ENCODE measurements around the gene CTNNA2.

The CTNNA2 gene

DNA sequence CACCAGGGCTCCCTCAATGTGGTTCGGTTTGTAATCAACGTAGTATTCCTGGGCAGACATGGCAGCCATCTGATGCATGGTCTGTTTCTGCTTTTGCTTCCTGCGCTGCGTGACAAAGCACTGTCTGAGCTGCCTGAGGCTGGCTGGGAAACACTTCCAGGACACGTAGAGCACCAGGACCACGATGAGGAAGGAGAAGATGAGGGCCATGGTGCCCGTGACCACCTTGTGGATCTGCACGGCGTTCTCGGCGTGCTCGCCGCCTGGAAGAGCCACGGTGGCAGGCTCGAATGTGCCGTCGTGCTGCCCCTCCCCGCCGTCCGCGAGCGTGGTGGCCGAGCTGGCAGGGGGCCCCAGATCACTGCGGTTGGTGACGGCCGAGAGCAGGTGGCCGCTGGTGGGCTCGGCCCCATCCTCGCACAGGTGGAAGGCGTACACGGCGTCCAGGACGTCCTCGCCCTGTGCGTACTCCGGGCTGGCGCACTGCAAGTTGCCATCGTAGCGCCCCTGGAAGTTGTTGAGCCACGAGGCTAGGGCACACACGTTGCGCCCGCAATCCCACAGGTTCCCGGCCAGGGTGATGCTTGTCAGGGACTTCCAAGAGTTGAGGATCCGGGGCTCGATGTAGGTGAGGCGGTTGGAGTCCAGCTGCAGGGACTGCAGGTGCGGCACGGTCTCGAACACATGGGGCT, 789.6 kb downstream of the CTNNA2 start:
- H3K9me3 Mint-ChIP-seq: peaks cover 5% of the 10 kb centered on the region
- no peak for ATAC-seq
- H3K36me3 Mint-ChIP-seq (ENCODE audit: low read depth): peaks cover 1% of the 10 kb centered on the region
- H3K4me3 Mint-ChIP-seq: no peak overlapping the region
- no peaks in the 10 kb centered on the region for H3K4me1 Mint-ChIP-seq
- no peak overlapping the region for H3K27ac Mint-ChIP-seq
- no peak for DNase-seq
- H3K27me3 Mint-ChIP-seq: peaks cover 53% of the 10 kb centered on the region

DNA sequence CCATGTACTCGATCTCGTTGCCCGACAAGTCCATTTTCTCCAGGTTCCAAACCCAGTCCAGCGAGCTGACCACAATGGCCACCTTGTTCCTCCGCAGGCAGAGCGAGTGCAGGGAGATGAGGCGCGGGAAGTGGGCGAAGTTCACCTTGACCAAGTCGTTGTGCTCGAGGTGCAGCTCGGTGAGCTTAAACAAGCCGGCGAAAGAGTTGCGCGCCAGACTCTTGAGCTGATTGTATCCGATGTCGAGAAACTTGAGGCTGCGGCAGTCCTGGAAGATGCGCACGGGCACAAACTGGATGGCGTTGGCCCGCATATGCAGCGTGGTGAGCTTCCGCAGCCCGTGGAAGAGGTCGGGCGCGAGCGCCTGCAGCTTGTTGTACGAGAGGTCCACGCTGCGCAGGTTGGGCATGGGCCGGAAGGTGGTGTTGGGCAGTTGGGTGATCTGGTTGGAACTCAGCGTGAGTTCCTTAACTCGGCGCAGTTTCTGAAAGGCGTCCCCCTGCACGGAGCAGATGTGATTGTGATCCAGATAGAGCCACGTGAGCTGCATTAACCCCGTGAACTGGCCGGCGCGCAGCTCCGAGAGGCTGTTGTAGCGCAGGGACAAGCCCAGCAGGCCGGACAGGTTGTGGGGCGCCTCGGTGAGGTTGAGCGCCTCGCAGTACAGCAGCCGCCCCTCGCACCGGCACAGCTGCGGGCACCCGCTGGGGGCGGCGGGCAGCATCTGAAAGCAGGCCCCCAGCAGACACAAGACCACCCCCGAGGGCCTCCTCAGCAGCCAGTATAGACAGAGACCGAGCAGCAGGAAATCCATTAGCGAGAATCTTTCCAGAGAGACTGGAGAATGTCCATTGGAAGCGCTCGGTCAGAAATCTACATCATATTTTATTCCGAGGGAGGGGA, 790.4 kb downstream of the CTNNA2 start:
- H3K36me3 Mint-ChIP-seq (ENCODE audit: low read depth): peaks cover 1% of the 10 kb centered on the region
- H3K27ac Mint-ChIP-seq: no peak overlapping the region
- no peak overlapping the region for H3K4me3 Mint-ChIP-seq
- H3K4me1 Mint-ChIP-seq: no peaks in the 10 kb centered on the region
- DNase-seq (no peak), ATAC-seq (no peak)
- H3K9me3 Mint-ChIP-seq: peaks cover 5% of the 10 kb centered on the region
- peaks cover 53% of the 10 kb centered on the region for H3K27me3 Mint-ChIP-seq

DNA sequence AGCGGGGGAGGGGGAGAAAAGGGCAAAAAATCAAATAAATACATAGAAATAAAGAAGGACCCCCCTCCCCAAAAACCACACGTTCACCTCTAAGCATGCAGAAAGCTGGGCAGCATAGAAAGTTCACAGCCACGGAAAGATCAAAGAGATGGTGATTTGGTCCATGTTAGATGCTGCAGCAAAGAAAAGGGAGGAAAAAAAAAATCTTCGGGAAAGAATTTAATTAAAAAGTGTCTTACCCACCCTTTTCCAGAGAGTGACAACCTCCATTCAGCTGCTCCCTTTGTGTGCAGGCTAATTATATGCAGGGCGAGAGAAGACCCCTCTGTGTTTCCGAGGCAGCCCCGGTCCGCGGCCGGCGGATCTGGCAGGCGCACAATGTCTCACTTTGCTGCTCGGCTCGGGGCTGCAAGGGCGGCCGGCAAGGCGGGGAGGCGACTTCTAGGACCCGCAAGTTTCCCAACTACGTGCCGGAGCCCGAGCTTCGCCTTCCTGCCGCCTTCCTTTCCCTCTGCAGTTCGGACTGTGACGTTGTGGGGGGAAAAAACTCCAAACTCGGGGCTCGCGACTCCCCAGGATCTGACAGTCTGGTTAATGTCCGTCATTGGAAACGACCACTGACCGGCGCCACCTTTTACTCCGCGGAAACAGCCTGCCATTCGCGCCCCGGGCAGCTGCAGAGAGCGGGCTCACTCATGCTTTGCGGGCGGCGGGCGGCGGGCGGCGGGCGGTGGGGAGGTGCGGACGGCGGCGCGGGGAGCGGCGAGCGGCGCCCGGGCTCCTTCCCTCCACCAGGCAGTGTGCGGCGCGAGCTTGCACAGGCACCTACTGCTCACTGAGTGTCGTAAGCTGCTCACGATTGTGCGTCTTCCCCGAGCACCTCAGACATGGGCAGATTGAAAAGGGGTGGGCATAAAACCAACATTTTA, 791.3 kb downstream of the CTNNA2 start, which contains the start of gene LRRTM1:
Gene LRRTM1, minus strand, starts transcription at position 844 of the 929 bp plus-strand sequence. CDS start 933 bp downstream, outside the sequence.
- peaks cover 1% of the 10 kb centered on the region for H3K36me3 Mint-ChIP-seq (ENCODE audit: low read depth)
- H3K27ac Mint-ChIP-seq: no peak within 1 kb of the TSS
- H3K4me1 Mint-ChIP-seq: no peaks in the 10 kb centered on the region
- H3K9me3 Mint-ChIP-seq: peaks cover 5% of the 10 kb centered on the region
- ATAC-seq (no peak), DNase-seq (no peak)
- H3K4me3 Mint-ChIP-seq: no peak within 1 kb of the TSS
- H3K27me3 Mint-ChIP-seq: peaks cover 53% of the 10 kb centered on the region

GRCh38 chr2:80311304-80311703, 798.5 kb downstream of the CTNNA2 start:
- Mint-ChIP-seq H3K4me3 (no peak overlapping the region), H3K36me3 (ENCODE audit: low read depth) (no peaks in the 10 kb centered on the region), H3K4me1 (no peaks in the 10 kb centered on the region), H3K27ac (no peak overlapping the region), H3K9me3 (peaks cover 4% of the 10 kb centered on the region), H3K27me3 (peaks cover 2% of the 10 kb centered on the region)
- ATAC-seq (no peak), DNase-seq (no peak)

- ATAC-seq: no peak
- H3K36me3 Mint-ChIP-seq (ENCODE audit: low read depth): no peaks in the 10 kb centered on the region
These were observed 799.5 kb downstream of the CTNNA2 start for GRCh38 chr2:80312282-80312839.

DNA sequence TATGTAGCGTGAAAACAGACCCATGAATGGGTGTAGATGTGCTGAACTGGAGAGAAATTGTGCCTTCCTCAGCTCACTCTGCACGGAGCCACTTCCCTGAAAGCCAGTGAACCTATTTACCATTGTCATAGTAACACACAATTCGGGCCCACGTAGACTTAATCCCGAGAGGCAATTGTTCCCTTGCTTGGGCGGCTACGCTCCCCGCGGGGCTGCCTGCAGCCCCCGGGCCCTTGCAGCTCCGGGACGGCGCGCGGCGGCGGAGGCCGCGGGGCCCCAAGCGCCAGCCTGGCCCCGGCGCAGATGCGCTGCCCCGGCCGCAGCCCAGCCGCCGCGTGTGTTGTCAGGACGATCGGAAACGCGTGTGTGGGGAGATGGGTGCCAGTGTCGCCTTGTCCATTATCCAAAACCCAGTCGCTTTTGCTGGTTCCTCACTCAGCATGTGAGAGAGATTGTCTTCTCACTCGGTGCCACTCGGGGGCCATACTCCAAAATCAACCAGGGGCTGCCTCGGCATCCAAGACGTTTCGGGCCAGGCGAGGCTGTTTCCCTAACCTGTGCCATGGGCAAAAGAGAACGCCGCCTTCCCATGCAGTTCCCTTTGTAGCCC, 809.6 kb downstream of the CTNNA2 start:
- H3K36me3 Mint-ChIP-seq (ENCODE audit: low read depth): no peaks in the 10 kb centered on the region
- ATAC-seq (no peak), DNase-seq (no peak)
- no peaks in the 10 kb centered on the region for H3K4me1 Mint-ChIP-seq
- no peak overlapping the region for H3K4me3 Mint-ChIP-seq
- H3K9me3 Mint-ChIP-seq: no peaks in the 10 kb centered on the region
- H3K27ac Mint-ChIP-seq: no peak overlapping the region
- H3K27me3 Mint-ChIP-seq: peaks cover 5% of the 10 kb centered on the region

More at GRCh38 chr2:80312282-80312839, 799.5 kb downstream of the CTNNA2 start:
- Mint-ChIP-seq H3K4me1 (no peaks in the 10 kb centered on the region), H3K27me3 (no peaks in the 10 kb centered on the region), H3K4me3 (no peak overlapping the region), H3K27ac (no peak overlapping the region), H3K9me3 (peaks cover 4% of the 10 kb centered on the region)
- DNase-seq: no peak

GRCh38 chr2:80322958-80323357, 810.1 kb downstream of the CTNNA2 start:
- Mint-ChIP-seq H3K4me3 (no peak overlapping the region), H3K27ac (no peak overlapping the region), H3K9me3 (no peaks in the 10 kb centered on the region), H3K4me1 (no peaks in the 10 kb centered on the region), H3K27me3 (peaks cover 5% of the 10 kb centered on the region), H3K36me3 (ENCODE audit: low read depth) (no peaks in the 10 kb centered on the region)
- no peak for DNase-seq
- ATAC-seq: no peak

DNA sequence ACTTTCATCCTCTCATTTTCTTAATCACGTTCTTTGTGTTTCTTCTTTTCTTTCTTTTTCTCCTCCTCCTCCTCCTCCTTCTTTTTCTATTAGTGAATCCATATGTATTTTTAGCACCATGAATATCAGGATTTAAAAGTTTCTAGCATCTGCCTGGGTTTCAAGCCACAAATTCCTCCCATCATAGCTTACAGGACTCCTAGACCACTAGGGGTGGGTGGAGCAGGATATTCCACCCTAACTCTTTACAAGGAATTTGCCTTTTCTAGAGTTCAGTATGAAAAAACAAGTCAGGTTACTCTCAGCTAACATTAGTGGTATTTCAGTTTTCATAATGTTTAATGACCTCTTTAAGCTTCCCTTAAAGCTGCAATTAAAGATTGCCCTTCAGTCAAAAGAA, 810.8 kb downstream of the CTNNA2 start:
- DNase-seq (no peak), ATAC-seq (no peak)
- Mint-ChIP-seq H3K4me1 (no peaks in the 10 kb centered on the region), H3K9me3 (no peaks in the 10 kb centered on the region), H3K27ac (no peak overlapping the region), H3K4me3 (no peak overlapping the region), H3K36me3 (ENCODE audit: low read depth) (no peaks in the 10 kb centered on the region), H3K27me3 (peaks cover 5% of the 10 kb centered on the region)

- no peaks in the 10 kb centered on the region for H3K9me3 Mint-ChIP-seq
- peaks cover 5% of the 10 kb centered on the region for H3K27me3 Mint-ChIP-seq
- ATAC-seq (no peak), DNase-seq (no peak)
- H3K4me1 Mint-ChIP-seq: no peaks in the 10 kb centered on the region
- H3K4me3 Mint-ChIP-seq: no peak overlapping the region
- no peaks in the 10 kb centered on the region for H3K36me3 Mint-ChIP-seq (ENCODE audit: low read depth)
- H3K27ac Mint-ChIP-seq: no peak overlapping the region
These were observed 811.7 kb downstream of the CTNNA2 start for GRCh38 chr2:80324525-80324924.

- Mint-ChIP-seq H3K4me3 (no peak overlapping the region), H3K27me3 (peaks cover 2% of the 10 kb centered on the region), H3K4me1 (no peaks in the 10 kb centered on the region), H3K36me3 (ENCODE audit: low read depth) (no peaks in the 10 kb centered on the region), H3K27ac (no peak overlapping the region), H3K9me3 (no peaks in the 10 kb centered on the region)
- no peak for DNase-seq
- no peak for ATAC-seq
These were observed 813.4 kb downstream of the CTNNA2 start for GRCh38 chr2:80326214-80326613.

GRCh38 chr2:80326861-80327260, 814.0 kb downstream of the CTNNA2 start:
- Mint-ChIP-seq H3K4me3 (no peak overlapping the region), H3K36me3 (ENCODE audit: low read depth) (no peaks in the 10 kb centered on the region), H3K4me1 (no peaks in the 10 kb centered on the region), H3K9me3 (peaks cover 2% of the 10 kb centered on the region), H3K27ac (no peak overlapping the region), H3K27me3 (no peaks in the 10 kb centered on the region)
- no peak for ATAC-seq
- no peak for DNase-seq

DNA sequence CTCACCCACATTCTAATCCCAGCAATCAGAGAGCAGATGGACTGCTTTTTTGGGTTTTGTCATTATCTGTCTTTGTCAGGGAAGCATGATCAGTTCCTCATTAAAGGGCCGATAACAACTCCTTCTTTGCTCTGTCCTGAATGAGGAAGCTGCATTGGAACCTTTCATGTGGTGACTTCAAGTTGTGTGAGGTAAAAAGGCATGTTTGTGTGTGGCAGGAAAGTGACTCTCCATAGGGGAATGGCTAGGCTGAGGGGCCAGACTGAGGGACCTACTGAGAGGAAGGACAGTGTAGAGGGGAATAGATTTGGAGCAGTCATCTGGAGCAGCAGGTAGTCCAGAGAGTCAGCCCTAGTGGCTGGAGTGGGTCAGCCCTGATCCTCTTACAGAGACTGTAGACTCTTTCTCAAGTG, 815.3 kb downstream of the CTNNA2 start:
- Mint-ChIP-seq H3K27me3 (no peaks in the 10 kb centered on the region), H3K4me1 (no peaks in the 10 kb centered on the region), H3K9me3 (peaks cover 5% of the 10 kb centered on the region), H3K4me3 (no peak overlapping the region), H3K36me3 (ENCODE audit: low read depth) (no peaks in the 10 kb centered on the region), H3K27ac (no peak overlapping the region)
- DNase-seq: no peak
- no peak for ATAC-seq

DNA sequence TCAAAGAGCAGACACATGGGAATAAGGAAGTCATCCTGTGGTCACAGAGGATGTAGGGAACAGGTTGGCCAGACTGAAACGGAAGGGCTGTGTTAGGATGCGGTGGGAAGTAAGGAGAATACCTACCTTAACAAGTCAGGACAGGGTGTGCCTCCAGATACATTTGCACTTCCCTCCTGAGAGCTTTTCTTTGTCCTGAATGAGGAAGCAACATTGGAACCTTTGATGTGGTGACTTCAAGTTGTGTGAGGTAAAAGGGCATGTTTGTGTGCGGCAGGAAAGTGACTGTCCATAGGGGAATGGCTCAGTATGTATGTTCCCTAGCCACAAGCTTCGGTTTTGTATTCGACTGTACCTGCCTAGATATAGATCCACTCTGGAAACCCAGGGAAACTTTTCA, 816.6 kb downstream of the CTNNA2 start:
- ATAC-seq (no peak), DNase-seq (no peak)
- H3K4me1 Mint-ChIP-seq: no peaks in the 10 kb centered on the region
- no peaks in the 10 kb centered on the region for H3K27me3 Mint-ChIP-seq
- peaks cover 12% of the 10 kb centered on the region for H3K9me3 Mint-ChIP-seq
- H3K36me3 Mint-ChIP-seq (ENCODE audit: low read depth): no peaks in the 10 kb centered on the region
- no peak overlapping the region for H3K4me3 Mint-ChIP-seq
- H3K27ac Mint-ChIP-seq: no peak overlapping the region
